Measurements from ENCODE around the gene ZNFX1. TPM values are rescaled to one million over a fixed set of nuclear protein-coding genes. Genes with fewer than 3 reads are reported as not detected.
"Not testable (repeated sequence)": the region's sequence is repeated elsewhere in the genome, so short reads cannot be mapped to it uniquely, and the experiment has no call there.

The ZNFX1 gene
- total and polyA plus RNA-seq, 12 donors, result 10.7 to 39.6 (median 27.0) TPM

DNA sequence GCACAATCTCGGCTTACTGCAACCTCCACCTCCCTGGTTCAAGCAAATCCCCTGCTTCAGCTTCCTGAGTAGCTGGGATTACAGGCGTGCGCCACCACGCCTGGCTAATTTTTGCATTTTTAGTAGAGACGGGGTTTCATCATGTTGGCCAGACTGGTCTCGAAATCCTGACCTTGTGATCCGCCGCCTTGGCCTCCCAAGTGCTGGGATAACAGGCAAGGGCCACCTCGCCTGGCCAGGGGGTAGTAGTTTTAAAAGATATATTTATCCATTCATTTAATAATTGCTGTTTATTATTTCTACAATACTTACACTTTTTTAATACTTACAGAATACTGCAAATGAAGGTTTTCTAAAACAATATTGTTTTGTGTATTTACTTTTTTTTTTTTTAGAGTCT lies 74.1 kb downstream of the ZNFX1 start:
- Histone ChIP-seq H3K4me1 (replicated peaks in 1 of 2) (no peaks in the 10 kb centered on the region), H3K4me3 (no peak overlapping the region), H3K36me3 (replicated peaks in 1 of 2) (no peaks in the 10 kb centered on the region), H3K9me3 (replicated peaks in 1 of 3) (peaks cover 0 to 3% (median 0%) of the 10 kb centered on the region in 3 donors), H3K27ac (no peak overlapping the region), H3K27me3 (no peaks in the 10 kb centered on the region)
- TF ChIP-seq, protein P1, sequence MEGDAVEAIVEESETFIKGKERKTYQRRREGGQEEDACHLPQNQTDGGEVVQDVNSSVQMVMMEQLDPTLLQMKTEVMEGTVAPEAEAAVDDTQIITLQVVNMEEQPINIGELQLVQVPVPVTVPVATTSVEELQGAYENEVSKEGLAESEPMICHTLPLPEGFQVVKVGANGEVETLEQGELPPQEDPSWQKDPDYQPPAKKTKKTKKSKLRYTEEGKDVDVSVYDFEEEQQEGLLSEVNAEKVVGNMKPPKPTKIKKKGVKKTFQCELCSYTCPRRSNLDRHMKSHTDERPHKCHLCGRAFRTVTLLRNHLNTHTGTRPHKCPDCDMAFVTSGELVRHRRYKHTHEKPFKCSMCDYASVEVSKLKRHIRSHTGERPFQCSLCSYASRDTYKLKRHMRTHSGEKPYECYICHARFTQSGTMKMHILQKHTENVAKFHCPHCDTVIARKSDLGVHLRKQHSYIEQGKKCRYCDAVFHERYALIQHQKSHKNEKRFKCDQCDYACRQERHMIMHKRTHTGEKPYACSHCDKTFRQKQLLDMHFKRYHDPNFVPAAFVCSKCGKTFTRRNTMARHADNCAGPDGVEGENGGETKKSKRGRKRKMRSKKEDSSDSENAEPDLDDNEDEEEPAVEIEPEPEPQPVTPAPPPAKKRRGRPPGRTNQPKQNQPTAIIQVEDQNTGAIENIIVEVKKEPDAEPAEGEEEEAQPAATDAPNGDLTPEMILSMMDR (IDR thresholded peaks at IDR 0.05), result no peak
- TF ChIP-seq POLR2A (IDR thresholded peaks at IDR 0.05), result no peak
- WGBS, 4 donors, result 71 to 85% (median 75%) methylated on average over 9 of the region's 9 CpGs
- DNase-seq, result peak in 1 of 7 donors; percentile 3
- intact Hi-C loops (cut with DNase I), result no loop called here

DNA sequence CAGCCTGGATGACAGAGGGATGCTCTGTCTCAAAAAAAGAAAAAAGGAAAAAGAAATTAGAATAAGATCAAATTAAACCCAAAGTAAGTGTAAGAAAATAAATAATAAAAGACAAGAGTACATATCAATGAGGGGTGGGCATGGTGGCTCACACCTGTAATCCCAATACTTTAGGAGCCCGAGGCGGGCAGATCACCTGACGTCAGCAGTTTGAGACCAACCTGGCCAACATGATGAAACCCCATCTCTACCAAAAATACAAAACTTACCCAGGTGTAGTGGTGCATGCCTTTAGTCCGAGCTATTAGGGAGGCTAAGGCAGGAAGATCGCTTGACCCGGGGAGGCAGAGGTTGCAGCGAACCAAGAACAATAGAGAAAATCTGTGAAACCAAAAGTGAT lies 74.8 kb downstream of the ZNFX1 start:
- WGBS, 4 donors, result 88 to 96% (median 92%) methylated on average over 7 of the region's 7 CpGs
- Histone ChIP-seq H3K36me3 (replicated peaks in 1 of 2) (no peaks in the 10 kb centered on the region), H3K27ac (no peak overlapping the region), H3K9me3 (replicated peaks in 1 of 3) (peaks cover 0 to 3% (median 0%) of the 10 kb centered on the region in 3 donors), H3K4me1 (replicated peaks in 1 of 2) (no peaks in the 10 kb centered on the region), H3K27me3 (no peaks in the 10 kb centered on the region), H3K4me3 (no peak overlapping the region)
- no peak for DNase-seq
- intact Hi-C loops (cut with DNase I), result no loop called here
- TF ChIP-seq, protein P1 (IDR thresholded peaks at IDR 0.05), result no peak
- no peak for TF ChIP-seq POLR2A (IDR thresholded peaks at IDR 0.05)

DNA sequence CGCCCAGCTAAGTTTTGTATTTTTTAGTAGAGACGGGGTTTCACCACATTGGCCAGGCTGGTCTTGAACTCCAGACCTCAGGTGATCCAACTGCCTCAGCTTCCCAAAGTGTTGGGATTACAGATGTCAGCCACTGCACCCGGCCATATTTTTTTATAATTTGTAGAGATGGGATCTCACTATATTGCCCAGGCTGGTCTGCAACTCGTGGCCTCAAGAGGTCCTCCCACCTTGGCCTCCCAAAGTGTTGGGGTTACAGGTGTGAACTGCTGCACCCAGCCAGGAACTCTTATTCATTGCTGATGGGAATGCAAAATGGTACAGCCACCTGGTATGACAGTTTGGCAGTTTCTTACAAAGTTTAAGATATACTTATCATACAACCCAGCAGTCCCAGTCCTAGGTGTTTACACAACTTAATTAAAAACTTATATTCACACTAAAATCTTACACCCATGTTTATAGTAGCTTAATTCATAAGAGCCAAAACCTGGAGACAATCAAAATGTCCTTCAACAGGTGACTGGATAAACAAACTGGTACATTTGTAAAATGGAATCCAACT lies 78.0 kb downstream of the ZNFX1 start:
- intact Hi-C loops (cut with DNase I), result no loop called here
- Histone ChIP-seq H3K27ac (no peak overlapping the region), H3K9me3 (replicated peaks in 1 of 3) (peaks cover 0 to 3% (median 0%) of the 10 kb centered on the region in 3 donors), H3K4me3 (no peak overlapping the region), H3K27me3 (no peaks in the 10 kb centered on the region), H3K4me1 (replicated peaks in 1 of 2) (no peaks in the 10 kb centered on the region), H3K36me3 (replicated peaks in 1 of 2) (no peaks in the 10 kb centered on the region)
- DNase-seq, result peak in 1 of 7 donors; percentile 24
- 85 to 90% (median 88%) methylated on average over 4 of the region's 4 CpGs for WGBS, 4 donors
- TF ChIP-seq POLR2A (IDR thresholded peaks at IDR 0.05), result no peak
- TF ChIP-seq, protein P1 (IDR thresholded peaks at IDR 0.05), result no peak

DNA sequence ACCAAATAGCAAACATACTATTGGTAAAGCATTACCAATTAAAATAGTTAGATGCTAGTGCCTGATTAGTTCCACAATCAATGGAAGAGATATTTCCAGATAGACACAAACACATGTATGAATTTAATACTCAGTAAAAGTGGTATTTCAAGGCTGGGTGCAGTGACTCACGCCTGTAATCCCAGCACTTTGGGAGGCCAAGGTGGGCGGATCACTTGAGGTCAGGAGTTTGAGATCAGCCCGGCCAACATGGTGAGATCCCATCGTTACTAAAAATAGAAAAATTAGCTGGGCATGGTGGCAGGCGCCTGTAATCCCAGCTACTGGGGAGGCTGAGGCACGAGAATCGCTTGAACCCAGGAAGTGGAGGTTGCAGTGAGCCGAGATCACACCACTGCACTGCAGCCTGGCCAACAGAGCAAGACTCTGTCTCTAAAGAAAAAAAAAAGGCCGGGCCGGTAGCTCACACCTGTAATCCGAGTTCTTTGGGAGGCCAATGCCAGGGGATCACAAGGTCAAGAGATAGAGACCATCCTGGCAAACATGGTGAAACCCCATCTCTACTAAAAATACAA lies 84.8 kb downstream of the ZNFX1 start:
- intact Hi-C loops (cut with DNase I); H3K27me3 ChIP-seq; H3K36me3 ChIP-seq (replicated peaks in 1 of 2); H3K4me1 ChIP-seq (replicated peaks in 1 of 2); H3K9me3 ChIP-seq (replicated peaks in 1 of 3); H3K27ac ChIP-seq; H3K4me3 ChIP-seq: not testable (repeated sequence)
- peak in 1 of 7 donors; percentile 32 for DNase-seq
- 60 to 72% (median 66%) methylated on average over 11 of the region's 11 CpGs for WGBS, 4 donors

Small RNA genes lying within 50 kb of the gene (small RNA-seq; reads per million reads assigned to genes)
- 5,647 to 5,953 reads per million in 2 donors for gene SNORD12B
- gene SNORD12C, result 1,319 to 1,399 reads per million in 2 donors

Other genes with a start within 250 kb of the ZNFX1 start
- gene CSE1L, start 231.7 kb downstream of the ZNFX1 start, total RNA-seq, result 10 to 100 TPM; 27.8 to 91.6 (median 44.8) TPM
- gene CSE1L, start 231.7 kb downstream of the ZNFX1 start, polyA plus RNA-seq, result 10 to 100 TPM; 19.1 to 81.0 (median 19.7) TPM
- gene STAU1, start 89.7 kb downstream of the ZNFX1 start, total RNA-seq, result 100 to 1,000 TPM in 2 of 9 donors, 10 to 100 TPM in 7; 52.2 to 122 (median 80.6) TPM
- 100 to 1,000 TPM in 1 of 3 donors, 10 to 100 TPM in 2; 23.2 to 123 (median 28.6) TPM for gene STAU1, start 89.7 kb downstream of the ZNFX1 start, polyA plus RNA-seq
- 10 to 100 TPM; 18.7 to 34.5 (median 22.5) TPM for gene DDX27, start 58.6 kb downstream of the ZNFX1 start, total RNA-seq
- 10 to 100 TPM; 25.4 to 42.3 (median 31.5) TPM for gene DDX27, start 58.6 kb downstream of the ZNFX1 start, polyA plus RNA-seq
- gene KCNB1, start 204.6 kb upstream of the ZNFX1 start, total RNA-seq, result 1 to 10 TPM in 5 of 9 donors, under 1 TPM in 4; 0.11 to 8.2 (median 1.4) TPM
- 1 to 10 TPM in 2 of 3 donors, under 1 TPM in 1; 0.40 to 2.4 (median 1.3) TPM for gene KCNB1, start 204.6 kb upstream of the ZNFX1 start, polyA plus RNA-seq